Measurements from ENCODE around the gene APBA3.

DNA sequence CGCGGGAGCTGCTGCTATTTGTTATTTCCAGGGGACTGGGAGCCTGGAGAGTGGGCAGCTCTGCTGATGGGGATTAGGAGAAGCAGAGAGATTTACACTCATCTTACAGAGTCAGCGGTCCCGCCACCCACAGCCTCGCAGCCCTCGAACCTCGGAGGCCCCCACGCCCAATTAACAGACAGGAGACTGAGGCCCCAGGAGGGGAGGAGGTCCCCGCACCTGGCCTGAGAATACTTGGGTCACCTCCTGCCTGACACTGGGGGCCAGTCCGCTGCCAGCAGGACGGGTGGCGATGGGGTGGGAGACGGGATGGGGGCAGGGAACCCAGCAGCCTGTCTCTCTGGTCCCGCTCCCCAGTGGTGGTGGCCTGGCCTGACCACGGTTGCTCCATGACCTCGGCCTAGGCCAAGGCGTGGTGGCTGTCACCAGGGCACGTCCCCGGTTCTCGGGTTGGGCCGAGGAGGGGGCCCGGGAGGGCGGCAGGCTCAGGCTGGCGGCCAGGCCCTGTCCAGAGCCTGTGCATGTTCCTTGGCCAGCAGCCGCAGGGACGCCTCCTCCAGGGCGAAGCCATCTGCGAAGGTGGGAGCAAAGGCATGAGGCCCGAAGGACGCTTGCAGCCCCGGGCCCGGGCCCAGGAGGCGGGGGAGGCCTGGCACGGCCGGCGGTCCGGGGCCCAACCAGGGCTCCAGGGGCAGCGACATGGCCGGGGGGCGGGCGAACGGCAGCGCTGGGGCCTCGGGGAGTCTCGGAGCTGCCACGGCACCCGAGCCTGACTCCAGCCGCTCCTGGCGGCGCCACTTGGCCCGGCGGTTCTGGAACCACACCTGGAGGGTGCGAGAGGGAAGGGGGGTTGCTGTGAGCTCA lies 8.9 kb upstream of the APBA3 start:
- TF ChIP-seq, protein P1, sequence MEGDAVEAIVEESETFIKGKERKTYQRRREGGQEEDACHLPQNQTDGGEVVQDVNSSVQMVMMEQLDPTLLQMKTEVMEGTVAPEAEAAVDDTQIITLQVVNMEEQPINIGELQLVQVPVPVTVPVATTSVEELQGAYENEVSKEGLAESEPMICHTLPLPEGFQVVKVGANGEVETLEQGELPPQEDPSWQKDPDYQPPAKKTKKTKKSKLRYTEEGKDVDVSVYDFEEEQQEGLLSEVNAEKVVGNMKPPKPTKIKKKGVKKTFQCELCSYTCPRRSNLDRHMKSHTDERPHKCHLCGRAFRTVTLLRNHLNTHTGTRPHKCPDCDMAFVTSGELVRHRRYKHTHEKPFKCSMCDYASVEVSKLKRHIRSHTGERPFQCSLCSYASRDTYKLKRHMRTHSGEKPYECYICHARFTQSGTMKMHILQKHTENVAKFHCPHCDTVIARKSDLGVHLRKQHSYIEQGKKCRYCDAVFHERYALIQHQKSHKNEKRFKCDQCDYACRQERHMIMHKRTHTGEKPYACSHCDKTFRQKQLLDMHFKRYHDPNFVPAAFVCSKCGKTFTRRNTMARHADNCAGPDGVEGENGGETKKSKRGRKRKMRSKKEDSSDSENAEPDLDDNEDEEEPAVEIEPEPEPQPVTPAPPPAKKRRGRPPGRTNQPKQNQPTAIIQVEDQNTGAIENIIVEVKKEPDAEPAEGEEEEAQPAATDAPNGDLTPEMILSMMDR (IDR thresholded peaks at IDR 0.05): no peak
- TF ChIP-seq POLR2A (IDR thresholded peaks at IDR 0.05): no peak

Data from heart left ventricle (tissue), 13 donors.